ENCODE measurements around the gene SNRK. TPM values are rescaled to one million over a fixed set of nuclear protein-coding genes. Genes with fewer than 3 reads are reported as not detected.

SNRK gene
- 11.8 and 12.0 TPM in 2 replicates for total RNA-seq (2021)
- long read RNA-seq, full-length matches to known transcripts: 6 of 26 reads
- long read RNA-seq, partial matches to known transcripts: 14 of 26 reads
- long read RNA-seq, other reads (novel, unspliced or antisense): 6 of 26 reads

GRCh38 chr3:43286115-43286840 lies at the start of gene SNRK:
SNRK (plus strand) TSS chr3:43286540; CDS start chr3:43303204, 16,664 bp downstream.
- peak within 1 kb of the TSS; percentile 88 to 97 (median 93); a peak in 5 of 7 replicates for H3K27ac Mint-ChIP-seq

More at GRCh38 chr3:43286115-43286840, at the start of gene SNRK:
- Histone ChIP-seq H3K4ac (ENCODE audit: low read depth, low read length) (no peak within 1 kb of the TSS), H3K9me3 (ENCODE audit: control insufficient read depth, low read depth, low read length) (no peaks in the 10 kb centered on the region), H3K18ac (ENCODE audit: insufficient read length, low read depth, low read length) (peak within 1 kb of the TSS; percentile 92), H4K5ac (ENCODE audit: insufficient read length, low read depth, low read length) (no peak within 1 kb of the TSS), H2BK12ac (ENCODE audit: insufficient read length, low read depth, low read length) (no peak within 1 kb of the TSS), H3K79me1 (ENCODE audit: insufficient read depth, low read depth, low read length, poor library complexity, severe bottlenecking) (peaks cover 3% of the 10 kb centered on the region), H3K23ac (ENCODE audit: insufficient read length, low read depth, low read length) (no peak within 1 kb of the TSS), H3K56ac (ENCODE audit: insufficient read length, low read depth, low read length) (no peak within 1 kb of the TSS), H3K27ac (ENCODE audit: insufficient read length, low read depth, low read length) (no peak within 1 kb of the TSS), H2BK5ac (ENCODE audit: insufficient read length, low read length) (no peak within 1 kb of the TSS), H2AFZ (ENCODE audit: low read length) (peak within 1 kb of the TSS; percentile 81), H3K27me3 (ENCODE audit: insufficient read depth, low read length) (no peaks in the 10 kb centered on the region), H3K4me1 (ENCODE audit: insufficient read depth, low read length) (0 out of 2 replicates have a peak, but pooled peaks cover 2% of the 10 kb centered on the region), H3K79me2 (ENCODE audit: insufficient read depth, low read length) (peaks cover 5% of the 10 kb centered on the region; the same call in 1 of the 2 replicates), H4K8ac (replicated peaks; ENCODE audit: insufficient read length, low read depth, low read length) (no peak within 1 kb of the TSS), H4K20me1 (ENCODE audit: control insufficient read depth, insufficient read depth, insufficient read length) (no peaks in the 10 kb centered on the region), H3K14ac (ENCODE audit: insufficient read depth, low read length) (peak within 1 kb of the TSS; percentile 46; the same call in 1 of the 2 replicates), H2BK120ac (ENCODE audit: low read depth, low read length, poor library complexity, severe bottlenecking) (no peak within 1 kb of the TSS), H3K9ac (ENCODE audit: extremely low read depth, insufficient read length, low read length) (peak within 1 kb of the TSS; percentile 76), H4K91ac (ENCODE audit: insufficient read length, low read depth, low read length) (no peak within 1 kb of the TSS), H3T11ph (ENCODE audit: low read length) (no peak within 1 kb of the TSS), H2BK15ac (ENCODE audit: low read depth, low read length) (no peak within 1 kb of the TSS), H2BK20ac (ENCODE audit: low read depth, low read length, poor library complexity, severe bottlenecking) (no peak within 1 kb of the TSS), H3K23me2 (ENCODE audit: insufficient read length, low read depth, low read length, poor library complexity, severe bottlenecking) (peaks cover 4% of the 10 kb centered on the region), H3K4me2 (ENCODE audit: insufficient read depth, insufficient read length, low read length) (peak within 1 kb of the TSS; percentile 94), H2AK5ac (ENCODE audit: insufficient read length, low read length) (no peak within 1 kb of the TSS)
- no peaks in the 10 kb centered on the region; a peak in 1 of 5 replicates for H3K9me3 Mint-ChIP-seq
- H3K4me3 Mint-ChIP-seq: peak within 1 kb of the TSS; percentile 94 to 98
- peaks cover 32 to 37% of the 10 kb centered on the region in 2 experiments for H3K4me1 Mint-ChIP-seq
- DNase-seq: peak; percentile 88
- TF ChIP-seq CTCF (conservative IDR thresholded peaks at IDR 0.05): no peak; the same call in 2 of the 3 replicates
- H3K27me3 Mint-ChIP-seq (ENCODE audit: low read depth): no peaks in the 10 kb centered on the region; the same call in 1 of the 2 replicates
- WGBS (ENCODE audit: extremely low coverage, insufficient read length, low lambda C conversion rate): no CpG with 5 or more reads among the region's 91 CpGs
- peaks cover 0 to 9% (median 0%) of the 10 kb centered on the region in 3 experiments; a peak in 4 of 7 replicates for H3K36me3 Mint-ChIP-seq (ENCODE audit: insufficient read depth in 1 of 3, low read depth in 3 of 3)
